HTR-8/SVneo (cell line): Measurements from ENCODE around the gene AQP1.

ENCODE experiments used
- DNase-seq: peaks from one replicate; pipeline ENCODE4 v3.0.0; 2011; ENCODE audit warnings: low spot score, mixed read lengths; ENCODE audit not compliant: insufficient read length
- FAIRE-seq: peaks from 2 replicates; lab custom pipeline; 2011; peaks lifted over from hg19 to GRCh38; lab: Jason Lieb, UNC

AQP1 gene

GRCh38 chr7:30917216-30917893 lies 5.7 kb downstream of the AQP1 start:
- no peak for FAIRE-seq
- no peak for DNase-seq

GRCh38 chr7:30918676-30919075 lies 7.0 kb downstream of the AQP1 start:
- DNase-seq (no peak), FAIRE-seq (no peak)

- no peak for FAIRE-seq
- DNase-seq: no peak
Measured at GRCh38 chr7:30920021-30920583, 8.4 kb downstream of the AQP1 start.

- peak; percentile 33 for FAIRE-seq
Measured at GRCh38 chr7:30920584-30921539, 9.2 kb downstream of the AQP1 start.

GRCh38 chr7:30921540-30922401 lies 10.1 kb downstream of the AQP1 start:
- no peak for FAIRE-seq

More at GRCh38 chr7:30920584-30921539, 9.2 kb downstream of the AQP1 start:
- no peak for DNase-seq

GRCh38 chr7:30922596-30922995 lies 10.9 kb downstream of the AQP1 start:
- no peak for FAIRE-seq

More at GRCh38 chr7:30921540-30922401, 10.1 kb downstream of the AQP1 start:
- DNase-seq: no peak

GRCh38 chr7:30923009-30923773 lies 11.5 kb downstream of the AQP1 start:
- no peak for DNase-seq
- FAIRE-seq: no peak

More at GRCh38 chr7:30922596-30922995, 10.9 kb downstream of the AQP1 start:
- DNase-seq: no peak

- DNase-seq: no peak
- no peak for FAIRE-seq
Measured at GRCh38 chr7:30923774-30924413, 12.2 kb downstream of the AQP1 start.

GRCh38 chr7:30924624-30925023 lies 13.0 kb downstream of the AQP1 start:
- DNase-seq: no peak
- FAIRE-seq: no peak

- no peak for FAIRE-seq
- DNase-seq: no peak
Measured at GRCh38 chr7:30925117-30925516, 13.5 kb downstream of the AQP1 start.

GRCh38 chr7:30925913-30926312 lies 14.3 kb downstream of the AQP1 start:
- DNase-seq (no peak), FAIRE-seq (no peak)

- DNase-seq (no peak), FAIRE-seq (no peak)
Measured at GRCh38 chr7:30926313-30926712, 14.7 kb downstream of the AQP1 start.

- FAIRE-seq (no peak), DNase-seq (no peak)
Measured at GRCh38 chr7:30927040-30927439, 15.4 kb downstream of the AQP1 start.

GRCh38 chr7:30927559-30927958 lies 15.9 kb downstream of the AQP1 start:
- no peak for FAIRE-seq
- DNase-seq: no peak

- DNase-seq (no peak), FAIRE-seq (no peak)
Measured at GRCh38 chr7:30928254-30928872, 16.7 kb downstream of the AQP1 start.

GRCh38 chr7:30929686-30930085 lies 18.0 kb downstream of the AQP1 start:
- DNase-seq: no peak
- FAIRE-seq: no peak

GRCh38 chr7:30930621-30931020 lies 19.0 kb downstream of the AQP1 start:
- FAIRE-seq (no peak), DNase-seq (no peak)

GRCh38 chr7:30931161-30931928 lies 19.7 kb downstream of the AQP1 start:
- DNase-seq: no peak
- FAIRE-seq: no peak
